HCT116 (cell line): ENCODE data around the gene ADM5. TPM values are rescaled to one million over a fixed set of nuclear protein-coding genes. Genes with fewer than 3 reads are reported as not detected.

ENCODE experiments used
- ATAC-seq: fragments of 200-7000 bp; cut with Tn5 transposase; 2 replicates; pipeline ENCODE4 v1.9.1; 2020; ENCODE audit warnings: mild to moderate bottlenecking, moderate library complexity
- BruUV-seq: library from RNA; stranded (reverse); fragments of 400-500 nt; replicated peaks from 2 replicates; lab custom pipeline; 2021; lab: Mats Ljungman, UMichigan
- CTCF ChIA-PET: fragments of 300-600 bp; sonication (Branson Sonifier 250); formaldehyde crosslinking; loops from one replicate; lab custom pipeline; 2021; ENCODE audit warnings: antibody characterized with exemption; lab: Charles Lee
- POLR2A ChIA-PET: fragments of 300-600, 350-600 bp; sonication (Branson Sonifier 250); formaldehyde crosslinking; loops from one replicate; lab custom pipeline; 2021; ENCODE audit warnings: antibody characterized with exemption; lab: Charles Lee
- RAD21 ChIA-PET, 2 experiments: fragments of 300-600 bp; sonication (Branson Sonifier 250); formaldehyde crosslinking; loops; one replicate each; lab custom pipeline; 2023; ENCODE audit warnings: low total read pairs in 2 of 2; ENCODE audit not compliant: uncharacterized antibody in 2 of 2, unreplicated experiment in 2 of 2, low non-redundant PET in 1 of 2; lab: Charles Lee
- DNase-seq: peaks from one replicate; pipeline ENCODE4 v3.0.0-alpha.2; 2010; ENCODE audit warnings: low read depth, low spot score
- H2AFZ ChIP-seq: fragments of 200-600 bp; shearing (Covaris generic), sonication (generic); 2 replicates; pipeline ENCODE4 v1.6.1; 2017; ENCODE audit warnings: low read depth, mixed run types, mixed read lengths, antibody characterized with exemption, low read length; ENCODE audit not compliant: poor library complexity, severe bottlenecking
- H3K27ac ChIP-seq: 2 replicates; pipeline ENCODE4 v1.5.1; 2012; ENCODE audit warnings: low read depth, low read length
- H3K27me3 ChIP-seq: fragments of 200-600 bp; sonication (generic); 2 replicates; pipeline ENCODE4 v1.6.1; 2016; ENCODE audit warnings: mixed run types, low read length, mixed read lengths; ENCODE audit not compliant: insufficient read depth
- H3K36me3 ChIP-seq, 2 experiments: fragments of 200-500 bp in 1 of 2; fragments of 200-600 bp in 1 of 2; sonication (Bioruptor generic) in 1 of 2; sonication (generic) in 1 of 2; 2 replicates each; pipeline versions ENCODE4 v1.5.1 to v1.6.1; 2014 to 2016; ENCODE audit warnings: low read length in 2 of 2, inconsistent platforms in 1 of 2, mixed read lengths in 1 of 2, mixed run types in 1 of 2; ENCODE audit not compliant: insufficient read depth in 2 of 2, control insufficient read depth in 1 of 2
- H3K4me1 ChIP-seq, 2 experiments: fragments of 200-600 bp in 1 of 2; sonication (generic) in 1 of 2; 2 replicates each; pipeline versions ENCODE4 v1.5.1 to v1.6.1; 2012 to 2017; ENCODE audit warnings: low read length in 2 of 2, inconsistent platforms in 1 of 2, mild to moderate bottlenecking in 1 of 2, mixed read lengths in 1 of 2, mixed run types in 1 of 2, moderate library complexity in 1 of 2; ENCODE audit not compliant: insufficient read depth in 2 of 2, control insufficient read depth in 1 of 2
- H3K4me2 ChIP-seq: fragments of 200-600 bp; sonication (generic); 2 replicates; pipeline ENCODE4 v1.6.1; 2017; ENCODE audit warnings: mixed run types, low read length, mixed read lengths
- H3K4me3 ChIP-seq, 2 experiments: fragments of 200-600 bp in 1 of 2; sonication (generic) in 1 of 2; replicated peaks in 1 of 2; 2 replicates each; pipeline ENCODE4 v1.5.1; 2011 to 2016; ENCODE audit warnings: low read length in 2 of 2, control low read depth in 1 of 2, low read depth in 1 of 2, mild to moderate bottlenecking in 1 of 2, mixed read lengths in 1 of 2, mixed run types in 1 of 2
- H3K79me2 ChIP-seq: fragments of 200-600 bp; sonication (generic); 2 replicates; pipeline ENCODE4 v1.6.1; 2017; ENCODE audit warnings: mild to moderate bottlenecking, mixed run types, low read length, moderate library complexity, mixed read lengths; ENCODE audit not compliant: insufficient read depth
- H3K9ac ChIP-seq: fragments of 200-600 bp; sonication (generic); 2 replicates; pipeline ENCODE4 v1.6.1; 2016; ENCODE audit warnings: low read length, mixed read lengths
- H3K9me2 ChIP-seq: fragments of 200-600 bp; sonication (generic), shearing (Covaris generic); 2 replicates; pipeline ENCODE4 v1.6.1; 2017; ENCODE audit warnings: mixed run types, mild to moderate bottlenecking, moderate library complexity; ENCODE audit not compliant: insufficient read depth
- H3K9me3 ChIP-seq, 2 experiments: fragments of 200-500 bp in 1 of 2; fragments of 200-600 bp in 1 of 2; sonication (Bioruptor generic) in 1 of 2; sonication (generic) in 1 of 2; 2 replicates each; pipeline ENCODE4 v1.6.1; 2014 to 2017; ENCODE audit warnings: low read length in 2 of 2, mixed read lengths in 2 of 2, inconsistent platforms in 1 of 2, low read depth in 1 of 2, mild to moderate bottlenecking in 1 of 2, mixed run types in 1 of 2, moderate library complexity in 1 of 2; ENCODE audit not compliant: control insufficient read depth in 1 of 2, insufficient read depth in 1 of 2
- H4K20me1 ChIP-seq: fragments of 200-600 bp; sonication (generic), shearing (Covaris generic); 2 replicates; pipeline ENCODE4 v1.6.1; 2017; ENCODE audit warnings: mixed run types, mild to moderate bottlenecking, moderate library complexity; ENCODE audit not compliant: insufficient read depth
- ATF3 ChIP-seq: IDR thresholded peaks from 2 replicates; pipeline ENCODE4 v1.6.1; 2012
- CBX3 ChIP-seq: IDR thresholded peaks from 2 replicates; pipeline ENCODE4 v1.6.1; 2012; ENCODE audit warnings: low read depth
- EGR1 ChIP-seq: IDR thresholded peaks from 2 replicates; pipeline ENCODE4 v1.6.1; 2012; ENCODE audit warnings: low read depth
- EZH2 ChIP-seq: fragments of 200-600 bp; sonication (generic); IDR thresholded peaks from 2 replicates; pipeline ENCODE4 v1.6.1; 2017; ENCODE audit warnings: antibody characterized with exemption, mixed run types
- EZH2phosphoT487 ChIP-seq: fragments of 200-600 bp; IDR thresholded peaks from 2 replicates; pipeline ENCODE4 v1.6.1; 2018; ENCODE audit warnings: antibody characterized with exemption, borderline replicate concordance
- FOSL1 ChIP-seq: IDR thresholded peaks from 2 replicates; pipeline ENCODE4 v1.6.1; 2012; ENCODE audit warnings: low read depth
- JUND ChIP-seq: IDR thresholded peaks from 2 replicates; pipeline ENCODE4 v1.6.1; 2012
- POLR2AphosphoS5 ChIP-seq: IDR thresholded peaks from 2 replicates; pipeline ENCODE4 v1.6.1; 2011; ENCODE audit warnings: mild to moderate bottlenecking, low read depth, low read length, moderate library complexity
- RAD21 ChIP-seq: IDR thresholded peaks from 2 replicates; pipeline ENCODE4 v1.6.1; 2012; ENCODE audit warnings: low read depth, mild to moderate bottlenecking
- SIN3A ChIP-seq: IDR thresholded peaks from 2 replicates; pipeline ENCODE4 v1.6.1; 2012; ENCODE audit warnings: low read depth
- TCF7L2 ChIP-seq: IDR thresholded peaks from 2 replicates; pipeline ENCODE4 v1.7.0; 2011; ENCODE audit warnings: borderline replicate concordance, inconsistent platforms; ENCODE audit not compliant: insufficient read depth, insufficient read length; ENCODE audit errors: extremely low read depth
- YY1 ChIP-seq: IDR thresholded peaks from 2 replicates; pipeline ENCODE4 v1.6.1; 2011; ENCODE audit warnings: low read length, low read depth, moderate library complexity, mild to moderate bottlenecking; ENCODE audit not compliant: insufficient replicate concordance; ENCODE audit errors: extremely low read depth
- ZFX ChIP-seq: fragments of 450-650 bp; IDR thresholded peaks from 2 replicates; pipeline ENCODE4 v1.6.1; 2017
- intact Hi-C: fragments of 100-400 bp; cut with micrococcal nuclease; formaldehyde crosslinking; loops from 2 replicates; pipeline ENCODE4 v1.10.0; 2022
- total RNA-seq: library from RNA; stranded (reverse); gene quantifications from one replicate; pipeline ENCODE4 v1.2.1, GENCODE V29; 2021; ENCODE audit not compliant: unreplicated experiment
- TF ChIP-seq, protein P1 (sequence below), 3 experiments: fragments of 200-600 bp in 1 of 3; sonication (generic) in 1 of 3; IDR thresholded peaks in 2 of 3; conservative IDR thresholded peaks in 1 of 3; 2 replicates each; pipeline ENCODE4 v1.5.1; 2012 to 2017; ENCODE audit warnings: low read depth in 2 of 3, low read length in 2 of 3, antibody characterized with exemption in 1 of 3, borderline replicate concordance in 1 of 3, control low read depth in 1 of 3, mild to moderate bottlenecking in 1 of 3, mixed read lengths in 1 of 3, mixed run types in 1 of 3, moderate library complexity in 1 of 3; ENCODE audit not compliant: insufficient read depth in 1 of 3

The ADM5 gene
- total RNA-seq, 1 experiment from 2014 or later, result 12.1 TPM

DNA sequence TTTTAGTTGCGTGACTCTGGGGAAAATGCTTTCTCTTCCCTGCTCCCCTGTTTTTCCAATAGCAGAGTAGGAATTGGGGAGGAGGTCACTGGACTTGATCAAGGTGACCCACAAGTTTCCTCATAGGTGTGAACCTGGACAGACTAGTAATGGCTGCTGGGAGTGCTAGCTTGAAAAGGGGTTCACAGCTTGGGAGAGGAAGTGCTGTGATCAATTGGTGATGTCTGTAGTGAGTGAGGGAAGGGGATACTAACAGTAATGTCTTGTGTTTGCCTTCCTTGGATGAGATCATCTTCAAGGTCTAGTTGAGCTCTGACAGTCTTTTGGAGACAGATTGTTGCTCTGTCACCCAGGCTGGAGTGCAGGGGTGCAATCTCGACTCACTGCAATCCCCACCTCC, 21.9 kb upstream of the ADM5 start:
- no peaks in the 10 kb centered on the region for H3K9me2 ChIP-seq
- no peak overlapping the region for H2AFZ ChIP-seq
- peak overlapping the region; percentile 78 for H3K4me2 ChIP-seq
- ChIA-PET POLR2A (no interaction called here), RAD21 (no interaction called here), CTCF (interaction anchor here (0.6 kb wide), 1 partner anchor 126 kb away, joined by 3 read pairs; no protein-coding TSS in a partner anchor)
- H3K9me3 ChIP-seq, result no peaks in the 10 kb centered on the region
- TF ChIP-seq RAD21 (no peak), TCF7L2 (no peak), EZH2phosphoT487 (no peak), SIN3A (no peak), ATF3 (no peak), YY1 (no peak), POLR2AphosphoS5 (no peak), CBX3 (no peak), FOSL1 (no peak), JUND (no peak), ZFX (no peak), EZH2 (no peak), EGR1 (no peak)
- TF ChIP-seq, protein P1, sequence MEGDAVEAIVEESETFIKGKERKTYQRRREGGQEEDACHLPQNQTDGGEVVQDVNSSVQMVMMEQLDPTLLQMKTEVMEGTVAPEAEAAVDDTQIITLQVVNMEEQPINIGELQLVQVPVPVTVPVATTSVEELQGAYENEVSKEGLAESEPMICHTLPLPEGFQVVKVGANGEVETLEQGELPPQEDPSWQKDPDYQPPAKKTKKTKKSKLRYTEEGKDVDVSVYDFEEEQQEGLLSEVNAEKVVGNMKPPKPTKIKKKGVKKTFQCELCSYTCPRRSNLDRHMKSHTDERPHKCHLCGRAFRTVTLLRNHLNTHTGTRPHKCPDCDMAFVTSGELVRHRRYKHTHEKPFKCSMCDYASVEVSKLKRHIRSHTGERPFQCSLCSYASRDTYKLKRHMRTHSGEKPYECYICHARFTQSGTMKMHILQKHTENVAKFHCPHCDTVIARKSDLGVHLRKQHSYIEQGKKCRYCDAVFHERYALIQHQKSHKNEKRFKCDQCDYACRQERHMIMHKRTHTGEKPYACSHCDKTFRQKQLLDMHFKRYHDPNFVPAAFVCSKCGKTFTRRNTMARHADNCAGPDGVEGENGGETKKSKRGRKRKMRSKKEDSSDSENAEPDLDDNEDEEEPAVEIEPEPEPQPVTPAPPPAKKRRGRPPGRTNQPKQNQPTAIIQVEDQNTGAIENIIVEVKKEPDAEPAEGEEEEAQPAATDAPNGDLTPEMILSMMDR (IDR thresholded peaks at IDR 0.05 in 2 of 3, conservative IDR thresholded peaks at IDR 0.05 in 1 of 3; ENCODE audit: borderline replicate concordance in 1 of 3, insufficient read depth in 1 of 3, low read depth in 2 of 3, low read length in 2 of 3), result no peak
- no peak overlapping the region for H3K27ac ChIP-seq
- peak overlapping the region; percentile 90 to 95; a peak in 3 of 4 replicates for H3K4me3 ChIP-seq
- no TSS peak for BruUV-seq
- H3K79me2 ChIP-seq, result peaks cover 58% of the 10 kb centered on the region
- no peak for DNase-seq
- peak overlapping the region; percentile 91 for H3K9ac ChIP-seq
- no peak for ATAC-seq
- H3K27me3 ChIP-seq, result no peaks in the 10 kb centered on the region
- peaks cover 3 to 29% of the 10 kb centered on the region in 2 experiments; a peak in 3 of 4 replicates for H3K36me3 ChIP-seq
- intact Hi-C loops, result no loop called here
- no peaks in the 10 kb centered on the region for H4K20me1 ChIP-seq
- peaks cover 12 to 41% of the 10 kb centered on the region in 2 experiments; a peak in 3 of 4 replicates for H3K4me1 ChIP-seq
